ENCODE data around the gene EXOC3L1.
A peak's percentile ranks its signal among the peaks of the same experiment; 100 is the strongest.

EXOC3L1 gene

GRCh38 chr16:67163164-67163998 lies 26.6 kb downstream of the EXOC3L1 start:
- DNase-seq (ENCODE audit: low spot score) = no peak

GRCh38 chr16:67162506-67163163 lies 27.3 kb downstream of the EXOC3L1 start:
- no peak for DNase-seq (ENCODE audit: low spot score)

GRCh38 chr16:67161595-67162058 lies 28.3 kb downstream of the EXOC3L1 start:
- DNase-seq (ENCODE audit: low spot score) = no peak

GRCh38 chr16:67158637-67159600 lies 31.0 kb downstream of the EXOC3L1 start:
- DNase-seq (ENCODE audit: low spot score) = peak; percentile 27

GRCh38 chr16:67157892-67158635 lies 31.9 kb downstream of the EXOC3L1 start:
- no peak for DNase-seq (ENCODE audit: low spot score)

- no peak for DNase-seq (ENCODE audit: low spot score)
These were observed 32.7 kb downstream of the EXOC3L1 start for GRCh38 chr16:67157106-67157748.

- DNase-seq (ENCODE audit: low spot score) = no peak
These were observed 33.6 kb downstream of the EXOC3L1 start for GRCh38 chr16:67156143-67156844.

GRCh38 chr16:67155295-67156142 lies 34.4 kb downstream of the EXOC3L1 start:
- DNase-seq (ENCODE audit: low spot score) = peak; percentile 62

GRCh38 chr16:67154578-67155294 lies 35.2 kb downstream of the EXOC3L1 start:
- DNase-seq (ENCODE audit: low spot score) = no peak

- DNase-seq (ENCODE audit: low spot score) = no peak
These were observed 38.4 kb downstream of the EXOC3L1 start for GRCh38 chr16:67151431-67152097.

GRCh38 chr16:67150833-67151396 lies 39.0 kb downstream of the EXOC3L1 start, which contains the start of gene B3GNT9:
B3GNT9 (minus strand) TSS chr16:67150998; CDS start chr16:67150485, 513 bp downstream.
- DNase-seq (ENCODE audit: low spot score) = peak; percentile 48

GRCh38 chr16:67150047-67150832 lies 39.7 kb downstream of the EXOC3L1 start:
- peak; percentile 29 for DNase-seq (ENCODE audit: low spot score)

GRCh38 chr16:67149276-67150046 lies 40.5 kb downstream of the EXOC3L1 start:
- DNase-seq (ENCODE audit: low spot score) = no peak

GRCh38 chr16:67148656-67149275 lies 41.2 kb downstream of the EXOC3L1 start:
- no peak for DNase-seq (ENCODE audit: low spot score)

- DNase-seq (ENCODE audit: low spot score) = no peak
These were observed 41.7 kb downstream of the EXOC3L1 start for GRCh38 chr16:67148221-67148620.

Data from SW480 (cell line).